A549 (cell line): ENCODE results near the gene FAXDC2.
A peak's percentile ranks its signal among the peaks of the same experiment; 100 is the strongest.

ENCODE experiments used
- CEBPB ChIP-seq, 2 experiments: fragments of >200 bp in 1 of 2; sonication (Bioruptor Twin) in 1 of 2; formaldehyde crosslinking in 1 of 2; IDR thresholded peaks; 2 replicates each; pipeline ENCODE4 v1.6.1; 2012 to 2016
- CTCF ChIP-seq: fragments of >200 bp; sonication (Bioruptor Twin); formaldehyde crosslinking; IDR thresholded peaks from 3 replicates; pipeline ENCODE4 v1.5.1; 2016
- EHMT2 ChIP-seq: fragments of 200-600 bp; sonication (generic); IDR thresholded peaks from 2 replicates; pipeline ENCODE4 v1.6.1; 2016; ENCODE audit warnings: antibody characterized with exemption, low read depth, mild to moderate bottlenecking, moderate library complexity
- HDAC2 ChIP-seq: fragments of 200-600 bp; sonication (generic); IDR thresholded peaks from 2 replicates; pipeline ENCODE4 v1.6.1; 2016
- MAX ChIP-seq: IDR thresholded peaks from 2 replicates; pipeline ENCODE4 v1.6.1; 2012
- NPAS2 ChIP-seq: fragments of 250-450 bp; sonication (Bioruptor Pico); IDR thresholded peaks from 2 replicates; pipeline ENCODE4 v1.8.0; 2022; ENCODE audit warnings: mild to moderate bottlenecking, moderate library complexity, borderline replicate concordance
- POLR2A ChIP-seq: IDR thresholded peaks from 2 replicates; pipeline ENCODE4 v1.6.1; 2012; ENCODE audit warnings: mild to moderate bottlenecking, low read length
- RAD21 ChIP-seq, 2 experiments: fragments of >200 bp in 1 of 2; sonication (Bioruptor Twin) in 1 of 2; formaldehyde crosslinking in 1 of 2; IDR thresholded peaks in 1 of 2; conservative IDR thresholded peaks in 1 of 2; 2 replicates in 1 of 2; 3 replicates in 1 of 2; pipeline ENCODE4 v1.6.1; 2012 to 2018; ENCODE audit warnings: inconsistent platforms in 1 of 2
- SREBF2 ChIP-seq: fragments of 450-650 bp; IDR thresholded peaks from 2 replicates; pipeline ENCODE4 v1.6.1; 2014; ENCODE audit warnings: mild to moderate bottlenecking, moderate library complexity
- USF2 ChIP-seq: fragments of 450-650 bp; IDR thresholded peaks from 2 replicates; pipeline ENCODE4 v1.6.1; 2014; ENCODE audit warnings: antibody characterized with exemption

- TF ChIP-seq CTCF (no peak), RAD21 (conservative IDR thresholded peaks at IDR 0.05 in 1 of 2, IDR thresholded peaks at IDR 0.05 in 1 of 2) (no peak), HDAC2 (no peak), USF2 (no peak), EHMT2 (0 out of 2 replicates have a peak, but pooled peaks have one; percentile 54), SREBF2 (no peak), MAX (no peak), CEBPB (IDR thresholded peaks at IDR 0.05) (no peak), NPAS2 (CRISPR knock-in tag) (no peak), POLR2A (no peak)
These were observed 64.0 kb downstream of the FAXDC2 start for GRCh38 chr5:154786414-154786813.
